HEK293 (cell line): ENCODE measurements around the gene NAMPT.

Experiments used
- CTCF ChIA-PET: fragments of 350-600 bp; formaldehyde crosslinking; extraction: SDS; loops from one replicate; lab custom pipeline; 2021; ENCODE audit warnings: antibody characterized with exemption; lab: Yijun Ruan, JAX
- POLR2A ChIA-PET: fragments of 300-600 bp; formaldehyde crosslinking; extraction: SDS; loops from one replicate; lab custom pipeline; 2020; ENCODE audit warnings: antibody characterized with exemption, inconsistent platforms; lab: Yijun Ruan, JAX
- H3K27ac ChIP-seq: fragments of 200-500 bp; sonication (Bioruptor generic); 2 replicates; pipeline ENCODE4 v1.5.1; 2014; ENCODE audit warnings: low read depth, low read length, control low read depth, inconsistent platforms; ENCODE audit errors: extremely low read depth
- H3K36me3 ChIP-seq, 2 experiments: fragments of 200-500 bp in 1 of 2; sonication (Bioruptor generic) in 1 of 2; 1 replicate in 1 of 2; 2 replicates in 1 of 2; pipeline ENCODE4 v1.5.1; 2014 to 2017; ENCODE audit warnings: inconsistent platforms in 2 of 2, low read length in 2 of 2; ENCODE audit not compliant: control insufficient read depth in 2 of 2, insufficient read depth in 1 of 2
- H3K4me1 ChIP-seq: fragments of 200-500 bp; sonication (Bioruptor generic); 2 replicates; pipeline ENCODE4 v1.5.1; 2014; ENCODE audit warnings: mild to moderate bottlenecking, low read length, inconsistent platforms; ENCODE audit not compliant: control insufficient read depth, insufficient read depth
- H3K4me3 ChIP-seq: 2 replicates; pipeline ENCODE4 v1.5.1; 2011; ENCODE audit warnings: low read depth, mild to moderate bottlenecking, control low read depth, low read length, moderate library complexity
- H3K9me3 ChIP-seq: fragments of 200-500 bp; sonication (Bioruptor generic); 2 replicates; pipeline ENCODE4 v1.5.1; 2014; ENCODE audit warnings: low read depth, low read length, inconsistent platforms; ENCODE audit not compliant: control insufficient read depth, insufficient read depth
- MZF1 ChIP-seq: fragments of 450-650 bp; formaldehyde crosslinking; IDR thresholded peaks from 2 replicates; pipeline ENCODE4 v1.5.1; 2017; ENCODE audit warnings: missing biosample characterization, missing genetic modification characterization, borderline replicate concordance
- OSR2 ChIP-seq: fragments of 450-650 bp; formaldehyde crosslinking; IDR thresholded peaks from 2 replicates; pipeline ENCODE4 v1.5.1; 2016; ENCODE audit warnings: missing biosample characterization, missing genetic modification characterization
- ZBTB10 ChIP-seq: fragments of 450-650 bp; formaldehyde crosslinking; IDR thresholded peaks from 2 replicates; pipeline ENCODE4 v1.5.1; 2016; ENCODE audit warnings: missing biosample characterization, missing genetic modification characterization
- ZBTB20 ChIP-seq: fragments of 450-650 bp; formaldehyde crosslinking; IDR thresholded peaks from 2 replicates; pipeline ENCODE4 v1.5.1; 2016; ENCODE audit warnings: missing biosample characterization, missing genetic modification characterization
- ZEB2 ChIP-seq: fragments of 450-650 bp; formaldehyde crosslinking; IDR thresholded peaks from 2 replicates; pipeline ENCODE4 v1.5.1; 2016; ENCODE audit warnings: missing biosample characterization, missing genetic modification characterization
- ZFP3 ChIP-seq: fragments of 450-650 bp; formaldehyde crosslinking; IDR thresholded peaks from 2 replicates; pipeline ENCODE4 v1.5.1; 2016; ENCODE audit warnings: low read depth, missing biosample characterization, missing genetic modification characterization
- ZNF221 ChIP-seq: fragments of 450-650 bp; formaldehyde crosslinking; IDR thresholded peaks from 2 replicates; pipeline ENCODE4 v1.5.1; 2017; ENCODE audit warnings: missing biosample characterization, missing genetic modification characterization, borderline replicate concordance
- ZNF274 ChIP-seq, 2 experiments: fragments of 200-500 bp in 1 of 2; fragments of 450-650 bp in 1 of 2; sonication (Bioruptor generic) in 1 of 2; formaldehyde crosslinking in 1 of 2; IDR thresholded peaks; 2 replicates each; pipeline versions ENCODE4 v1.5.1 to v1.6.1; 2014 to 2016; ENCODE audit warnings: borderline replicate concordance in 1 of 2, inconsistent platforms in 1 of 2, low read length in 1 of 2, missing biosample characterization in 1 of 2, missing genetic modification characterization in 1 of 2
- ZNF335 ChIP-seq: fragments of 450-650 bp; formaldehyde crosslinking; conservative IDR thresholded peaks from 2 replicates; pipeline ENCODE4 v1.5.1; 2016; ENCODE audit warnings: missing biosample characterization, missing genetic modification characterization
- ZNF341 ChIP-seq: fragments of 450-650 bp; formaldehyde crosslinking; IDR thresholded peaks from 2 replicates; pipeline ENCODE4; 2016; ENCODE audit warnings: low read depth, missing biosample characterization, missing genetic modification characterization
- ZNF366 ChIP-seq: fragments of 450-650 bp; formaldehyde crosslinking; conservative IDR thresholded peaks from 2 replicates; pipeline ENCODE4 v1.5.1; 2016; ENCODE audit warnings: missing biosample characterization, missing genetic modification characterization
- ZNF404 ChIP-seq: fragments of 450-650 bp; formaldehyde crosslinking; IDR thresholded peaks from 2 replicates; pipeline ENCODE4 v1.5.1; 2017; ENCODE audit warnings: missing biosample characterization, missing genetic modification characterization
- ZNF514 ChIP-seq: fragments of 450-650 bp; formaldehyde crosslinking; IDR thresholded peaks from 2 replicates; pipeline ENCODE4 v1.5.1; 2016; ENCODE audit warnings: missing biosample characterization, missing genetic modification characterization
- ZNF571 ChIP-seq: fragments of 450-650 bp; formaldehyde crosslinking; IDR thresholded peaks from 2 replicates; pipeline ENCODE4 v1.5.0; 2017; ENCODE audit warnings: missing biosample characterization, missing genetic modification characterization
- ZNF660 ChIP-seq: fragments of 450-650 bp; IDR thresholded peaks from 2 replicates; pipeline ENCODE4 v1.5.1; 2018; ENCODE audit warnings: missing biosample characterization, mild to moderate bottlenecking, missing genetic modification characterization
- ZNF692 ChIP-seq: fragments of 450-650 bp; formaldehyde crosslinking; IDR thresholded peaks from 2 replicates; pipeline ENCODE4 v1.5.1; 2016; ENCODE audit warnings: missing biosample characterization, missing genetic modification characterization
- ZNF707 ChIP-seq: fragments of 450-650 bp; formaldehyde crosslinking; IDR thresholded peaks from 2 replicates; pipeline ENCODE4 v1.5.1; 2016; ENCODE audit warnings: missing biosample characterization, missing genetic modification characterization
- ZNF747 ChIP-seq: fragments of 450-650 bp; formaldehyde crosslinking; IDR thresholded peaks from 2 replicates; pipeline ENCODE4 v1.5.1; 2016; ENCODE audit warnings: missing biosample characterization, missing genetic modification characterization
- TF ChIP-seq, protein P1 (sequence below): fragments of 450-650 bp; formaldehyde crosslinking; IDR thresholded peaks from 2 replicates; pipeline ENCODE4 v1.5.1; 2016; ENCODE audit warnings: missing biosample characterization, missing genetic modification characterization
- TF ChIP-seq, protein P2 (sequence below): fragments of 450-650 bp; formaldehyde crosslinking; IDR thresholded peaks from 2 replicates; pipeline ENCODE4 v1.5.1; 2016; ENCODE audit warnings: missing biosample characterization, missing genetic modification characterization

Gene NAMPT

GRCh38 chr7:106218546-106218945, 66.2 kb downstream of the NAMPT start:
- ChIA-PET CTCF (interaction anchor here (0.5 to 2.1 kb wide), 2 partner anchors 42 to 150 kb away, joined by 6 to 10 read pairs; no protein-coding TSS in a partner anchor), POLR2A (no interaction called here)

DNA sequence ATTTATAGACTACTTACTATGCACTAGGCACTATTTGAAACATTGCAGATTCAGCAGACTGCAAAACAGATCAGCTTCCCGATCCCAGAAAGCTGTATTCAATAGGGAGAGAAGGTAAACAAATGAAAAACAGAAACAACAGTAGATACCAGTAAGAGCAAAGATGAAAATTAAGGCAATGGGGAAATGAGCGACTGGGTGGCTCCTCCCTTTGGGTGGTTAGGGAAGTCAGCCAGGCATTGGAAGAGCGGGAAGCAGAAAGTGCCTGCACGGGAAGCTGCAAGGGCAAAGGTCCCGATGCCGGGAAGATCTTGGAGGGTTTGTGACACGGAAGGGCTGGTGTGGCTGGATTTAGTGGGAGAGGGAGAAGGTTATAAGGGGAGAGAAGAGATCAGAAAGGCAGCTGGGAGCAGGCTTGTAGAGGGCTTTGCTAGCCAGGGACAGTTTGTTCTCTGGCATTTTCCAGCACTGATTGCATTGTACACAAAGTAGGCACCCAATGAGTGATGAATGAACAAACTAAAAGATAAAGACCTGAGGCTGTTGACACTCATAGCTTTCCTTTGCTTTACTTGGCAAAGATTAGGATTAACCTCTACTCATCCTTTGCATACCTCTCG, 67.8 kb downstream of the NAMPT start:
- H3K36me3 ChIP-seq = no peaks in the 10 kb centered on the region
- POLR2A ChIA-PET = interaction anchor here (2.1 kb wide), 1 partner anchor 68 kb away, joined by 15 read pairs; the partner anchor contains the start of gene NAMPT
- H3K27ac ChIP-seq = no peak overlapping the region
- CTCF ChIA-PET = interaction anchor here (0.5 to 2.1 kb wide), 3 partner anchors 15 to 340 kb away, joined by 3 to 10 read pairs (median 4); no protein-coding TSS in a partner anchor
- peak; percentile 91 for TF ChIP-seq ZNF335
- peak; percentile 61; the same call in 1 of the 2 replicates for TF ChIP-seq ZNF341
- no peak for TF ChIP-seq ZNF571 (tag by site-specific recombination)
- TF ChIP-seq, all 188 proteins: peak for 2
- Histone ChIP-seq H3K9me3 (no peaks in the 10 kb centered on the region), H3K4me3 (no peak overlapping the region), H3K4me1 (0 out of 2 replicates have a peak, but pooled peaks cover 3% of the 10 kb centered on the region)

More at GRCh38 chr7:106218546-106218945, 66.2 kb downstream of the NAMPT start:
- H3K4me1 ChIP-seq = 0 out of 2 replicates have a peak, but pooled peaks cover 3% of the 10 kb centered on the region
- no peak overlapping the region for H3K4me3 ChIP-seq
- H3K36me3 ChIP-seq = no peaks in the 10 kb centered on the region
- TF ChIP-seq ZNF404 (no peak), ZNF221 (tag by site-specific recombination) (no peak), ZNF747 (no peak), ZBTB10 (tag by site-specific recombination) (no peak), ZFP3 (tag by site-specific recombination) (no peak), ZBTB20 (no peak), ZNF707 (tag by site-specific recombination) (no peak)
- TF ChIP-seq, protein P1, sequence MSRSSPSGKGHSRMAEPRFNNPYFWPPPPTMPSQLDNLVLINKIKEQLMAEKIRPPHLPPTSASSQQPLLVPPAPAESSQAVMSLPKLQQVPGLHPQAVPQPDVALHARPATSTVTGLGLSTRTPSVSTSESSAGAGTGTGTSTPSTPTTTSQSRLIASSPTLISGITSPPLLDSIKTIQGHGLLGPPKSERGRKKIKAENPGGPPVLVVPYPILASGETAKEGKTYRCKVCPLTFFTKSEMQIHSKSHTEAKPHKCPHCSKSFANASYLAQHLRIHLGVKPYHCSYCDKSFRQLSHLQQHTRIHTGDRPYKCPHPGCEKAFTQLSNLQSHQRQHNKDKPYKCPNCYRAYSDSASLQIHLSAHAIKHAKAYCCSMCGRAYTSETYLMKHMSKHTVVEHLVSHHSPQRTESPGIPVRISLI = no peak
- H3K27ac ChIP-seq = no peak overlapping the region
- H3K9me3 ChIP-seq = no peaks in the 10 kb centered on the region

DNA sequence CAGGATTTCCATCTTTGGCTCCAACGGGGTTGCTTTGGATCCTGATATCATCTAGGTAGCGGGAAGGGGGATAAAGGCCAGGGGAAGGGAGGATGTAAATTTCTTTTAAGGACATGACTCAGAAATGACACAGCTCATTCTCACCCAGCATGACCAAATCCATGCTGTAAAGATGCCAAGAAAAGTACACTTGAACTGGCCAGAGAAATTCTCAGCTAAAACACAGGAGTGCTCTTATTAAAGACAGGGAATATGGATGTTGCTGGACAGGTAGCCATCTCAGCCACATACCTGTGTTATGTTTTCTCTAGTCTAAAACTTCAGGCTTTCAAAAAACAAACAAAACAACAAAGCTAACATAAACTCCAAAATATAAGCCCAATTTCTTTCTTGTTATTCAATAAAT, 68.3 kb downstream of the NAMPT start:
- H3K9me3 ChIP-seq = no peaks in the 10 kb centered on the region
- no peak overlapping the region for H3K4me3 ChIP-seq
- CTCF ChIA-PET = interaction anchor here (0.6 to 2.1 kb wide), 3 partner anchors 15 to 46 kb away, joined by 3 to 10 read pairs (median 4); no protein-coding TSS in a partner anchor
- H3K4me1 ChIP-seq = 0 out of 2 replicates have a peak, but pooled peaks cover 3% of the 10 kb centered on the region
- no peak overlapping the region for H3K27ac ChIP-seq
- POLR2A ChIA-PET = interaction anchor here (2.1 kb wide), 1 partner anchor 69 kb away, joined by 15 read pairs; the partner anchor contains the start of gene NAMPT
- no peaks in the 10 kb centered on the region for H3K36me3 ChIP-seq
- TF ChIP-seq ZNF660 (tag by site-specific recombination) = peak; percentile 92
- 0 out of 2 replicates have a peak, but pooled peaks have one; percentile 13 for TF ChIP-seq OSR2 (tag by site-specific recombination)
- TF ChIP-seq ZEB2 (tag by site-specific recombination) = peak; percentile 67; the same call in 1 of the 2 replicates
- TF ChIP-seq MZF1 (tag by site-specific recombination) = peak; percentile 85
- TF ChIP-seq, protein P2, sequence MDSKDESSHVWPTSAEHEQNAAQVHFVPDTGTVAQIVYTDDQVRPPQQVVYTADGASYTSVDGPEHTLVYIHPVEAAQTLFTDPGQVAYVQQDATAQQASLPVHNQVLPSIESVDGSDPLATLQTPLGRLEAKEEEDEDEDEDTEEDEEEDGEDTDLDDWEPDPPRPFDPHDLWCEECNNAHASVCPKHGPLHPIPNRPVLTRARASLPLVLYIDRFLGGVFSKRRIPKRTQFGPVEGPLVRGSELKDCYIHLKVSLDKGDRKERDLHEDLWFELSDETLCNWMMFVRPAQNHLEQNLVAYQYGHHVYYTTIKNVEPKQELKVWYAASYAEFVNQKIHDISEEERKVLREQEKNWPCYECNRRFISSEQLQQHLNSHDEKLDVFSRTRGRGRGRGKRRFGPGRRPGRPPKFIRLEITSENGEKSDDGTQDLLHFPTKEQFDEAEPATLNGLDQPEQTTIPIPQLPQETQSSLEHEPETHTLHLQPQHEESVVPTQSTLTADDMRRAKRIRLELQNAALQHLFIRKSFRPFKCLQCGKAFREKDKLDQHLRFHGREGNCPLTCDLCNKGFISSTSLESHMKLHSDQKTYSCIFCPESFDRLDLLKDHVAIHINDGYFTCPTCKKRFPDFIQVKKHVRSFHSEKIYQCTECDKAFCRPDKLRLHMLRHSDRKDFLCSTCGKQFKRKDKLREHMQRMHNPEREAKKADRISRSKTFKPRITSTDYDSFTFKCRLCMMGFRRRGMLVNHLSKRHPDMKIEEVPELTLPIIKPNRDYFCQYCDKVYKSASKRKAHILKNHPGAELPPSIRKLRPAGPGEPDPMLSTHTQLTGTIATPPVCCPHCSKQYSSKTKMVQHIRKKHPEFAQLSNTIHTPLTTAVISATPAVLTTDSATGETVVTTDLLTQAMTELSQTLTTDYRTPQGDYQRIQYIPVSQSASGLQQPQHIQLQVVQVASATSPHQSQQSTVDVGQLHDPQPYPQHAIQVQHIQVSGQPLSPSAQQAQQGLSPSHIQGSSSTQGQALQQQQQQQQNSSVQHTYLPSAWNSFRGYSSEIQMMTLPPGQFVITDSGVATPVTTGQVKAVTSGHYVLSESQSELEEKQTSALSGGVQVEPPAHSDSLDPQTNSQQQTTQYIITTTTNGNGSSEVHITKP (tag by site-specific recombination) = peak; percentile 51; the same call in 1 of the 2 replicates
- TF ChIP-seq ZNF692 (tag by site-specific recombination) = 0 out of 2 replicates have a peak, but pooled peaks have one; percentile 38
- TF ChIP-seq ZNF274 (IDR thresholded peaks at IDR 0.05; ENCODE audit: low read length) = no peak
- no peak for TF ChIP-seq ZNF274 (tag by site-specific recombination; IDR thresholded peaks at IDR 0.05; ENCODE audit: borderline replicate concordance)
- peak; percentile 80 for TF ChIP-seq ZNF366 (tag by site-specific recombination)
- TF ChIP-seq ZNF514 = no peak
